ENCODE measurements around the gene PLA2G4D. TPM values are rescaled to one million over a fixed set of nuclear protein-coding genes. Genes with fewer than 3 reads are reported as not detected.
"Not testable (repeated sequence)": the region's sequence is repeated elsewhere in the genome, so short reads cannot be mapped to it uniquely, and the experiment has no call there.

The PLA2G4D gene
- total RNA-seq, 1 donor from 2014 or later, result not detected

DNA sequence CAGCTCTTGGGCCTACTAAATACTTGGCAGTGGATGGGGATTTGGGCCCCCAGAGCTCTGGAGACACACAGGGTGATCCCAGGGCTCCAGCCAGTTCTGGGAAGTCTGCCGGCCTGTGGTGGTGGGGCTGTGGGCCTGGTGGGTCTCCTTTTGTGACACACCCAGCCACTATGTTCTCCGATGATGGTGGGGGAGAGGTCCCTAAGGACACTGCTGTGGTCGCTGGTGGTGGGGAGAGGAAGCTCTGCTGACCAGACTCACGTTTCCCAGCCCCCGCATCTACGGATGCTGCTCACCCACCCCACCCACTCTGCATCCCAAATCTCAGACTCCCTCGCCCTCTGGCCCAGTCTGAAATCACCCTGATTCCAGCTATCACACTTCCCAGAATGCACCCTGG is 396 bp downstream of the PLA2G4D start:
- no peak for DNase-seq (ENCODE audit: low spot score)
- Mint-ChIP-seq H3K9me3 (no peaks in the 10 kb centered on the region), H3K27ac (no peak overlapping the region), H3K4me3 (ENCODE audit: low read depth) (no peak overlapping the region), H3K36me3 (ENCODE audit: low read depth) (no peaks in the 10 kb centered on the region), H3K27me3 (ENCODE audit: low read depth) (peaks cover 8% of the 10 kb centered on the region), H3K4me1 (ENCODE audit: low read depth) (no peaks in the 10 kb centered on the region)
- intact Hi-C loops (cut with micrococcal nuclease), result no loop called here

DNA sequence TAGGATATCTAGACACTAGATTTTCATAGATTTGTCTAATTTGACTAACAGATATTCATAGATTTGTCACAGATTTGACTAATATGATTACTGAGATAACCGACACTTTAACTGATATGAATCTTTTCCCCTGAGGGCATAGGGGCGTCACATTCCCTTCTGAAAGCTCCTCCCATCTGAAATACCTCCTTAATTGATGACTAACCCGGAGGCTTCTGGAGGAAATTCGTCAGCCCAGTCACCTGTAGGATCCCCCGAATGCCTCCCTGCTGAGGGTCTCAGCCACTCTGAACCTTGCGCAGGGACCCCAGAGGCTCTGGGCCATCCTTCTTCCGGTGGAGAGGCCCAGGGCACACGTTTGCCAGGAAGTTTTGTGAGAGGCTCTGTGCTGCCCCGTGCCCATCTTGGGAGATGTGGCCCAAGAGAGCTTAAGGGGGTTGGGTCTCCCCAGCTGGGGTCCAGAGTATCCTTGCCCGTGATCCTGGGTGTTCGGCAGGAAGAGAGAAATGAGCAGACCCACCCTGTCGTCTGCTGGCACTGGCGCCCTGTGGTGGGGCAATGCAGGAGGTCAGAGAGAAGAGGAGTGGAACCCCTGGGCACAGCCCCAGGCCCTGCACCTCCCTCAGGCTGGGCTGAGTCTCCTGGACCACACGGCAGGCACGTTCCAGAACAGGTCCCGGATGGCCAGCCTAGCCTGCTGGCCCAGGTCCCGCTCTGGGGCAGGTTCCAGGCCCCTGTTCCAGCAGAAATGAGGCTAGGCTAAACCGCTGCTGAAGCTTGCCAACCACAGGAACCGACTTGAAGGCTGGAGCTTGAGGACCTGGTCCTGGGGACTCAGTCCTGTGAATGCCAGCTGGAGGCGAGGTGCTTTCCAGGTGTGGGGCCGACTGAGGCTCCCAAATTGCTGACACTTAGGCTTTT is 1.7 kb downstream of the PLA2G4D start:
- Mint-ChIP-seq H3K27ac (no peak overlapping the region), H3K27me3 (ENCODE audit: low read depth) (peaks cover 8% of the 10 kb centered on the region), H3K4me1 (ENCODE audit: low read depth) (no peaks in the 10 kb centered on the region), H3K4me3 (ENCODE audit: low read depth) (no peak overlapping the region), H3K36me3 (ENCODE audit: low read depth) (no peaks in the 10 kb centered on the region), H3K9me3 (no peaks in the 10 kb centered on the region)
- intact Hi-C loops (cut with micrococcal nuclease), result no loop called here
- no peak for DNase-seq (ENCODE audit: low spot score)

DNA sequence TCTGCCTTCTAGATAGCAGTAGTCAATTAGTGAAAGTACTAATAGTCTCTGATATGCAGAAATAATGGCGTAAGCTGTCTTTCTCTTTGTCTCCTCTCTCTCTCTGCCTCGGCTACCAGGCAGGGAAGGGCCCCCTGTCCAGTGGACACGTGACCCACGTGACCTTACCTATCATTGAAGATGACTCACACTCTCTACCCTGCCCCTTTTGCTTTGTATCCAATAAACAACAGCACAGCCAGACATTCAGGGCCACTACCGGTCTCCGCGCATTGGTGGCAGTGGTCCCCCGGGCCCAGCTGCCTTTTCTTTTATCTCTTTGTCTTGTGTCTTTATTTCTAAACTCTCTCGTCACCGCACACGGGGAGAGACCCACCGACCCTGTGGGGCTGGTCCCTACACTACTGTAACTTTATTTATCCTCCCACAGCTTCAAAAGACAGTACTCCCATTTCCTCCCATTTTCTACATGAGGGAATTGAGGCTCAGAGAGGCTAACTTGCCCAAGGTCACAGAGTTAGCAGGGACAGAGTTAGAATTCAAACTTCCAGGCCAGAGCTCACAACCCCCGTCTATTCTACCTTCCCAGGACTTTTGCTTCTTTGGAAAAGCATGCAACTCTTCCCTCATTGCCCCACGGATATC is 2.5 kb downstream of the PLA2G4D start:
- H3K27ac Mint-ChIP-seq; H3K9me3 Mint-ChIP-seq; DNase-seq (ENCODE audit: low spot score); H3K4me1 Mint-ChIP-seq (ENCODE audit: low read depth); H3K27me3 Mint-ChIP-seq (ENCODE audit: low read depth); H3K36me3 Mint-ChIP-seq (ENCODE audit: low read depth); H3K4me3 Mint-ChIP-seq (ENCODE audit: low read depth); intact Hi-C loops (cut with micrococcal nuclease): not testable (repeated sequence)

DNA sequence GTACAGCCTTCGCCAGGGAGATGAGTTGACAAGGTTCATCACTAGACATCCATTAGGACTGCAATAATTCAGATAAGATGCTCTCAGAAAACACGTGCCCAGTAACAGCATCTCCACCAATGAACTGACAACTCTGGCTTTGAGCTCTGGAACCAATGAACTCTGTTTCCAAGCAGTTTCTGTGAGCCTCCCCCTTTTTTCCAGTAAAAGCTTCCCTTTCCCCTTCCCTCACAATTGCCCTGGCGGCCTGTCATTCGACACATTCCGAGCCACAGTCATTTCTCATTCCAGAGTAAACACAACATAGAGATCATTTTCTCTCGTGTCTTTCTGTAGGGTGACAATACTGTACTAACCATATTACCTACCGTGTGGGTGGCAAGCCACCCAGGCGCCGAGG is 3.6 kb downstream of the PLA2G4D start:
- H3K36me3 Mint-ChIP-seq (ENCODE audit: low read depth), result no peaks in the 10 kb centered on the region
- no peak overlapping the region for H3K27ac Mint-ChIP-seq
- H3K9me3 Mint-ChIP-seq, result no peaks in the 10 kb centered on the region
- intact Hi-C loops (cut with micrococcal nuclease), result no loop called here
- no peaks in the 10 kb centered on the region for H3K4me1 Mint-ChIP-seq (ENCODE audit: low read depth)
- peaks cover 8% of the 10 kb centered on the region for H3K27me3 Mint-ChIP-seq (ENCODE audit: low read depth)
- no peak for DNase-seq (ENCODE audit: low spot score)
- no peak overlapping the region for H3K4me3 Mint-ChIP-seq (ENCODE audit: low read depth)

DNA sequence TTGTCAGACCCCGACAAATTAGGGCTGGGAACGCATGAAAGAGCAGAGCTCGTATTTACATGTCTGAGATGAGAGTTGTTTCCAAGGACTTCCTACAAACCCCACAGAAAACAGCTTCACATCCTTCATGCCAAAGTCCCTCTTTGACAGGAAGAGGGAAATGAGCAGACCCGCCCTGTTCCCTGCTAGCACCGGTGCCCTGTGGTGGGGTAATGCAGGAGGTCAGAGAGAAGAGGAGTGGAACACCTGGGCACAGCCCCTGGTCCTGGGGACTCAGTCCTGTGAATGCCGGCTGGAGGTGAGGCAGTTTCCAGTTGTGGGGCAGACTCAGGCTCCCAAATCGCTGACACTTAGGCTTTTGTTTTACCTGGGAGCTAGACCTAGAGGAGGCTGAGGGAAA is 4.0 kb downstream of the PLA2G4D start:
- Mint-ChIP-seq H3K27me3 (ENCODE audit: low read depth) (peaks cover 8% of the 10 kb centered on the region), H3K4me3 (ENCODE audit: low read depth) (no peak overlapping the region), H3K36me3 (ENCODE audit: low read depth) (no peaks in the 10 kb centered on the region), H3K27ac (no peak overlapping the region), H3K4me1 (ENCODE audit: low read depth) (no peaks in the 10 kb centered on the region), H3K9me3 (no peaks in the 10 kb centered on the region)
- intact Hi-C loops (cut with micrococcal nuclease), result no loop called here
- no peak for DNase-seq (ENCODE audit: low spot score)

DNA sequence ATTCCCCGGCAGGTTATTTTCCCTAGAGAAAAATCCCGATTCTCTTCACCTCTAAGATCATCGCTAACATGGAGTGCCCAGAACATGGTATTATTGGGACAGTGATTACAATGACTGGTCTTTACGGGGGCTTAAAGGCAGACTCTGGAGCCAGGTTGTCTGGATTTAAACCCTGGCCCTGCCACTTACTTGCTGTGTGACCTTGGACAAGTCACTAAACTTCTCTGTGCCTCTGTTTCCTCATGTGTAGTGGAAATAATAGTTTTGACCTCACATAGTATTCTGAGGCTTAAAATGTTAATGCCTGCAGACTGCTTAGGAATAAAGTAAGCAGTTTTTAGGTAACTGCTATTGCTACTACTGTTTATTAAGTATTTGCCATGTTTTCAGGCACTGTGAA is 4.4 kb downstream of the PLA2G4D start:
- intact Hi-C loops (cut with micrococcal nuclease), result no loop called here

DNA sequence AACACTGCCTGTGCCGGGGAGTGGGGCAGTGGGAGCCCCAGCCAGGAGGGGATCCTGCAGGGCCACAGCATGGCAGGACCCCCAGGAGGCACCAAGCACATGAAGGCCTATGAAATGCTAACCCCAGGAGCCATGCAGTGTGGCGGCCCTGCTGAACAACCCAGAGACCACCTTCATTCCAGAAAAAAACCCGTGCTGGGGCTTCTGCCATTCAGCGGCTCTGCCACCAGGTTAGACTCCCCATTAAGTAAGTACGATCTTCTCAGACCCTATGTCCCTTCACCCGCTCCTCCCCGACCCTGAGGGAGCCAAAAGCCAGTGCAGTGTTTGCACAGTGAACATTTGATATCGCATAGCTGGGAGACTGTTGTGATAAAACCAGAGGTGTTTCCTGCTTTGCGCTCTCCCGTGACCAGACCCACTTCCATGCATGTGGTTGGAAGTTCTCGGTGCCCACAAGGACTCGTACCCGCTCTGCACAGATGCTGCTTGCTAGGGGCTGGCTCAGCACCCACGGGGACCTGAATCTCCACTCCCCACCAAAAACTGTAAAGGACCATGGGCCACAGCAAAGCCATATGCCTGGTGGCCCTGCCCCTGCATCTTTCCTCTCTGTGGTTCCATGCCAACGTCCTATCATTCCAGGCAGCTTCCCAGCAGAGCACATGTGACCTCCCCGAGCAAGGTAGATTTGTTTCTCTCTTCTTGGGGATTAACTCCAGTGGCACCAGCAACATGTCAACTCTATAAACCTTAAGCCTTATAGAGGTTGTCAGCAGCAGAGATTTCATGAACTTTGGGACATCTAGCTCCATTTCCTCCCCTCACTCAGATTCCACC is 5.3 kb downstream of the PLA2G4D start:
- Mint-ChIP-seq H3K4me1 (ENCODE audit: low read depth) (peaks cover 2% of the 10 kb centered on the region), H3K27me3 (ENCODE audit: low read depth) (peaks cover 8% of the 10 kb centered on the region), H3K9me3 (no peaks in the 10 kb centered on the region), H3K36me3 (ENCODE audit: low read depth) (no peaks in the 10 kb centered on the region), H3K4me3 (ENCODE audit: low read depth) (no peak overlapping the region), H3K27ac (no peak overlapping the region)
- intact Hi-C loops (cut with micrococcal nuclease), result no loop called here
- DNase-seq (ENCODE audit: low spot score), result no peak

More for the DNA sequence above, 4.4 kb downstream of the PLA2G4D start:
- no peak for DNase-seq (ENCODE audit: low spot score)
- no peak overlapping the region for H3K27ac Mint-ChIP-seq
- H3K4me3 Mint-ChIP-seq (ENCODE audit: low read depth), result no peak overlapping the region
- H3K36me3 Mint-ChIP-seq (ENCODE audit: low read depth), result no peaks in the 10 kb centered on the region
- no peaks in the 10 kb centered on the region for H3K9me3 Mint-ChIP-seq
- H3K4me1 Mint-ChIP-seq (ENCODE audit: low read depth), result no peaks in the 10 kb centered on the region
- peaks cover 8% of the 10 kb centered on the region for H3K27me3 Mint-ChIP-seq (ENCODE audit: low read depth)

DNA sequence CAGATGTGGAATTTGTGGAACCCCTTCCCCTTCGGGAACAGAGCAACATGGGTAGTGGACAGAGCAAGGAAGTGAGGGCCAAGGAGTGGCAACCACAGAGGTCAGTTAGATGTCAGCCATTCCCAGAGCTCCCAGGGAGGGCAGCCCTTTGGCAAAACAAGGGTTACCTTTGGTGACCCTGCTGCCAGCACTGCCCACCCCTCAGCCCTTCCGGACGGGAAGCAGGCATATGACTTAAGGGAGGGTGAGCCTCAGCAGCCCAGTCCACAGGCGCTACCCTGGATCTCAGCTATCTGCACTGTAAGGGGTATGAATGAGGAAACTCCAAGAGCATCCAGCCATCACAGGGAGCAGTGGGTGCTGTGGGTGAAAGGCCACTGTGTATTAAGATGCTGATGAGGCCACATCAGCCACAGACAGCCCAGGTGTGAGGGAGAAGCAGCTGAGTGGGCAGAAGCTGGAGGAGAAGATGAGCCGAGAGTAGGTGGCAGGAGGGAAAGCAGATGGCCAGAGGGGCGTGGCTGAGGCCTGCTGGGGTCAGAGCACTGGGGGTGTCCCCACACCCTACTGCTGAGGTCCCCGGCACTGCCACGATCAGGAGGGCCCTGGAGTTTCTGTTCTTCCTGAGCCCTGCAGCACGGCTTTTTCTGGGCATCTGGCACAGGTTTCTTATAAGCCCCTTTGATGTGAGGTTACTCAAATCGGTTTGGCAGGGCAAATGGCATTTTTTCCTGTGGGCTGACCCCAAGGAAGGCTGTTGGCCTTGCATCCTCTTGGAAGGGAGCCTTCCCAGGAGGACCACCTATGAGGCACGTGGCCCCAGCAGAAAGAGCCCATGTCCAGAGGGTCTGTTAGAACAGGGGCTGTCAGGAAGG is 6.2 kb downstream of the PLA2G4D start:
- intact Hi-C loops (cut with micrococcal nuclease), result no loop called here

DNA sequence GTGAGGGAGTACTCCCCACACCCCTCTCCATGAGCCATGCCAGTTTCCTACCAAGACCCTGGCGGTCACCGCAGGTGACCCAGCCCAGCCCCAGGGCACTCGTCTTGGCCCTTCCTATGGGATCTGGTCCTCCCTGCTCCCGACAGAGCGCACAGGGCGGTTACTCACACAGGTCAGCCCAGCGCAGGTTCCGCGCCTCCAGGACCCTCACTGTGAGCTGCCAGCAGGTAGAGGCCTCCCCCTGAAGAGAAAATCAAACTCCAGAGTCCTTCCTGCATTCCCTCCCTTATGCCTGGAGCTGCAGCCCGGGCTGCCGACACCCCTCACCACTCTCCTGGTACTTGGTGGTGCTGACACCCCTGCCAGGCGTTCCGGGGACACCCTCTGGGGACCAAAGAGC is 6.9 kb downstream of the PLA2G4D start:
- Mint-ChIP-seq H3K4me1 (ENCODE audit: low read depth) (peaks cover 2% of the 10 kb centered on the region), H3K4me3 (ENCODE audit: low read depth) (no peak overlapping the region), H3K27me3 (ENCODE audit: low read depth) (peaks cover 10% of the 10 kb centered on the region), H3K36me3 (ENCODE audit: low read depth) (no peaks in the 10 kb centered on the region), H3K9me3 (no peaks in the 10 kb centered on the region), H3K27ac (no peak overlapping the region)
- DNase-seq (ENCODE audit: low spot score), result no peak
- intact Hi-C loops (cut with micrococcal nuclease), result no loop called here

More for the DNA sequence above, 6.2 kb downstream of the PLA2G4D start:
- H3K36me3 Mint-ChIP-seq (ENCODE audit: low read depth), result no peaks in the 10 kb centered on the region
- H3K27ac Mint-ChIP-seq, result no peak overlapping the region
- no peaks in the 10 kb centered on the region for H3K9me3 Mint-ChIP-seq
- no peak overlapping the region for H3K4me3 Mint-ChIP-seq (ENCODE audit: low read depth)
- H3K27me3 Mint-ChIP-seq (ENCODE audit: low read depth), result peaks cover 8% of the 10 kb centered on the region
- DNase-seq (ENCODE audit: low spot score), result no peak
- peaks cover 2% of the 10 kb centered on the region for H3K4me1 Mint-ChIP-seq (ENCODE audit: low read depth)

DNA sequence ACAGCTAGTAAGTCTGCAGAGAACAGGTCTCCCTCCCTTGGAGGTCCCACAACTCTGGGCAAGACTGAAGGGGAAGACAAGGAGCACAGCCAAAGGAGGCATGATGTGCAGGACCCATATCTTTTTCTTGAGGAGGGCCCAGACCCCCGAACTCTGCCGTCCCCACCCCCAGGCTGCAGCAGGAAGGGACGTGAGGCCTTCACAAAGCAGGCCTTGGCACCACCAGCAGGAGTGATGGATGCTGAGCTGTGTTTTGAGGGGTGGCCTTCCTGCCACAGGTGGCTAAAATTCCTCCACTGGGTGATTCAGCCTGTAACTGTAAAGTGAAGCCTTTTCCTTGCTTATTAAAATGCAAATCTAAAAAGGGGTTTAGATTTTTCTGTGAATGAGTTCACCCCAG is 8.6 kb downstream of the PLA2G4D start:
- Mint-ChIP-seq H3K9me3 (no peaks in the 10 kb centered on the region), H3K4me3 (ENCODE audit: low read depth) (no peak overlapping the region), H3K36me3 (ENCODE audit: low read depth) (no peaks in the 10 kb centered on the region), H3K27ac (no peak overlapping the region), H3K4me1 (ENCODE audit: low read depth) (peaks cover 2% of the 10 kb centered on the region), H3K27me3 (ENCODE audit: low read depth) (peaks cover 9% of the 10 kb centered on the region)
- no peak for DNase-seq (ENCODE audit: low spot score)
- intact Hi-C loops (cut with micrococcal nuclease), result no loop called here

DNA sequence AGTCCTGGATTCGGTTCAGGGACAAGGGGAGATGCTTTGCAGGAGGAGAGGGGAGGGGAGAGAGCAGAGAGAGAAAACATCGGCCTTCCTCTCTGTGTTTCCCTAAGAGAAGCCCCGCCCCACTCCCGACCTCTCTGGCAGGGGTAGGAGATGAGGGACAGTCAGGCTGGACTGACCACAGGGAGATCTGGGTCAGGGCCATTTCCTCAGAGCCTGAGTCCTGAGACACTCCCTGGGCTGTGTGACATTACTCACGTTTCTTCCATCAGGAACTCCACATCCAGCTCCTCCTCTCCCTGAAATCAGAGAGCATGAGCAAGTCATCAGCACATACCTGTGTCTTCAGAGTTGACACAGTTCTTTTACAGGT is 9.1 kb downstream of the PLA2G4D start:
- H3K4me3 Mint-ChIP-seq (ENCODE audit: low read depth), result no peak overlapping the region
- H3K27ac Mint-ChIP-seq, result no peak overlapping the region
- no peaks in the 10 kb centered on the region for H3K36me3 Mint-ChIP-seq (ENCODE audit: low read depth)
- intact Hi-C loops (cut with micrococcal nuclease), result no loop called here
- peaks cover 2% of the 10 kb centered on the region for H3K4me1 Mint-ChIP-seq (ENCODE audit: low read depth)
- H3K27me3 Mint-ChIP-seq (ENCODE audit: low read depth), result peaks cover 9% of the 10 kb centered on the region
- DNase-seq (ENCODE audit: low spot score), result no peak
- no peaks in the 10 kb centered on the region for H3K9me3 Mint-ChIP-seq

All from activated T-helper 2 cell treated with anti-CD3 and anti-CD28 coated beads, Interferon-gamma antibody, Interleukin-2, Interleukin-4, amounts not matched to agents 10 μg/mL and 5 μg/mL and 100 μg/mL, durations not matched to agents 14 hours and 24 hours and 36 hours (primary cell).